GM12878 (cell line): ENCODE results near the gene SLCO4A1. TPM values are rescaled to one million over a fixed set of nuclear protein-coding genes. Genes with fewer than 3 reads are reported as not detected.

Source experiments
- ATAC-seq: fragments of 200-7000 bp; cut with Tn5 transposase; 3 replicates; pipeline ENCODE4 v1.9.1; 2020; ENCODE audit warnings: mild to moderate bottlenecking, moderate library complexity
- BruUV-seq: library from RNA; stranded (reverse); fragments of 400-500 nt; replicated peaks from 2 replicates; lab custom pipeline; 2021; lab: Mats Ljungman, UMichigan
- CTCF ChIA-PET: fragments of 300-600 bp; sonication (Branson Sonifier 250); formaldehyde crosslinking; extraction: SDS; loops from one replicate; lab custom pipeline; 2021; ENCODE audit warnings: inconsistent platforms; lab: Yijun Ruan, JAX
- POLR2A ChIA-PET: fragments of 350-600 bp; formaldehyde crosslinking; extraction: SDS; loops from one replicate; lab custom pipeline; 2021; ENCODE audit warnings: inconsistent platforms; lab: Charles Lee
- RAD21 ChIA-PET: fragments of 300-600 bp; sonication (Branson Sonifier 250); formaldehyde crosslinking; loops from one replicate; lab custom pipeline; 2023; ENCODE audit warnings: antibody characterized with exemption; ENCODE audit not compliant: unreplicated experiment; lab: Charles Lee
- SMC1A ChIA-PET: fragments of 300-600 bp; sonication (Branson Sonifier 250); formaldehyde crosslinking; loops from one replicate; lab custom pipeline; 2023; ENCODE audit not compliant: unreplicated experiment, uncharacterized antibody; lab: Charles Lee
- DNase-seq: peaks from one replicate; pipeline ENCODE4 v3.0.0-alpha.2; 2011; ENCODE audit warnings: low read depth, low spot score
- FAIRE-seq: peaks from 3 replicates; lab custom pipeline; 2011; peaks lifted over from hg19 to GRCh38; lab: Jason Lieb, UNC
- H2AFZ ChIP-seq: 2 replicates; pipeline ENCODE4 v1.6.0; 2011; ENCODE audit warnings: low read depth, low read length, control low read depth; ENCODE audit not compliant: control insufficient read depth
- H3K27ac ChIP-seq: 2 replicates; pipeline ENCODE4 v1.5.1; 2011; ENCODE audit warnings: control low read depth; ENCODE audit not compliant: control insufficient read depth, insufficient read depth
- H3K27me3 ChIP-seq, 2 experiments: replicated peaks in 1 of 2; 2 replicates each; pipeline versions ENCODE4 v1.6.0 to v1.6.1; 2011; ENCODE audit warnings: low read length in 1 of 2; ENCODE audit not compliant: control insufficient read depth in 2 of 2, insufficient read depth in 2 of 2
- H3K36me3 ChIP-seq, 2 experiments: 2 replicates each; pipeline ENCODE4 v1.5.1; 2011; ENCODE audit warnings: low read length in 1 of 2; ENCODE audit not compliant: control insufficient read depth in 2 of 2, insufficient read depth in 2 of 2
- H3K4me1 ChIP-seq: 2 replicates; pipeline ENCODE4 v1.6.1; 2011; ENCODE audit warnings: mild to moderate bottlenecking, low read length, moderate library complexity, mixed read lengths; ENCODE audit not compliant: control insufficient read depth, insufficient read depth
- H3K4me2 ChIP-seq: 2 replicates; pipeline ENCODE4 v1.6.0; 2011; ENCODE audit warnings: control low read depth; ENCODE audit not compliant: control insufficient read depth, insufficient read depth
- H3K4me3 ChIP-seq: fragments of 200-600 bp; sonication (generic); 2 replicates; pipeline ENCODE4 v1.5.1; 2016
- H3K79me2 ChIP-seq: 2 replicates; pipeline ENCODE4 v1.6.0; 2011; ENCODE audit warnings: low read length; ENCODE audit not compliant: control insufficient read depth, insufficient read depth
- H3K9ac ChIP-seq: 2 replicates; pipeline ENCODE4 v1.8.0; 2011; ENCODE audit warnings: low read length, control low read depth, mixed read lengths; ENCODE audit not compliant: control insufficient read depth, insufficient read depth
- H3K9me3 ChIP-seq: replicated peaks from 3 replicates; pipeline ENCODE4 v1.5.1; 2011; ENCODE audit warnings: mild to moderate bottlenecking, low read length; ENCODE audit not compliant: control insufficient read depth, insufficient read depth
- H4K20me1 ChIP-seq: 2 replicates; pipeline ENCODE4 v1.6.0; 2011; ENCODE audit not compliant: control insufficient read depth, insufficient read depth
- BACH1 ChIP-seq: fragments of 450-650 bp; IDR thresholded peaks from 2 replicates; pipeline ENCODE4 v1.6.1; 2017; ENCODE audit warnings: mild to moderate bottlenecking, borderline replicate concordance
- EZH2 ChIP-seq: IDR thresholded peaks from 2 replicates; pipeline ENCODE4 v1.6.1; 2012; ENCODE audit warnings: low read depth, mild to moderate bottlenecking, control low read depth, inconsistent platforms, low read length, borderline replicate concordance; ENCODE audit not compliant: control insufficient read depth
- FOXM1 ChIP-seq: IDR thresholded peaks from 2 replicates; pipeline ENCODE4 v1.6.1; 2012; ENCODE audit warnings: low read depth, mild to moderate bottlenecking, inconsistent platforms, low read length, moderate library complexity
- IKZF1 ChIP-seq: fragments of 450-650 bp; conservative IDR thresholded peaks from 2 replicates; pipeline ENCODE4 v1.6.1; 2017; ENCODE audit warnings: antibody characterized with exemption, mild to moderate bottlenecking
- NRF1 ChIP-seq: conservative IDR thresholded peaks from 2 replicates; pipeline ENCODE4 v1.6.1; 2011; ENCODE audit warnings: mild to moderate bottlenecking, low read depth, low read length, improper control_type of control experiment
- POLR2AphosphoS5 ChIP-seq: IDR thresholded peaks from 2 replicates; pipeline ENCODE4 v1.6.1; 2011; ENCODE audit warnings: mild to moderate bottlenecking, low read length, inconsistent platforms
- RB1 ChIP-seq: fragments of 450-650 bp; formaldehyde crosslinking; IDR thresholded peaks from 2 replicates; pipeline ENCODE4 v1.6.1; 2017; ENCODE audit warnings: mild to moderate bottlenecking, borderline replicate concordance
- RBBP5 ChIP-seq: fragments of 200-600 bp; sonication (generic); conservative IDR thresholded peaks from 2 replicates; pipeline ENCODE4 v1.6.1; 2016
- SKIL ChIP-seq: fragments of 450-650 bp; IDR thresholded peaks from 2 replicates; pipeline ENCODE4 v1.6.1; 2017; ENCODE audit warnings: mild to moderate bottlenecking, low read depth, inconsistent platforms; ENCODE audit not compliant: poor library complexity, severe bottlenecking
- SMAD5 ChIP-seq: IDR thresholded peaks from 2 replicates; pipeline ENCODE4 v1.6.1; 2016; ENCODE audit warnings: antibody characterized with exemption, low read depth
- SUZ12 ChIP-seq: fragments of 200-600 bp; sonication (generic); IDR thresholded peaks from one replicate; pipeline ENCODE4 v1.6.1; 2018; ENCODE audit warnings: antibody characterized with exemption, mild to moderate bottlenecking; ENCODE audit not compliant: unreplicated experiment
- TAF1 ChIP-seq: IDR thresholded peaks from 2 replicates; pipeline ENCODE4 v1.6.1; 2011; ENCODE audit warnings: mild to moderate bottlenecking, low read depth, low read length, borderline replicate concordance
- ZZZ3 ChIP-seq: IDR thresholded peaks from 2 replicates; pipeline ENCODE4 v1.6.1; 2011; ENCODE audit warnings: low read depth; ENCODE audit not compliant: control insufficient read depth, insufficient read length
- WGBS: methylation state at CpG from one replicate; pipeline ENCODE4 v1.1.6; 2016; ENCODE audit warnings: low lambda C conversion rate; ENCODE audit not compliant: insufficient replicate concordance, insufficient coverage; ENCODE audit errors: missing lambda C conversion rate; 5-methylcytosine and 5-hydroxymethylcytosine counted together
- in situ Hi-C: fragments of 300-500 bp; cut with MboI; formaldehyde crosslinking; loops from 9 replicates; pipeline ENCODE4 v1.14.3; 2018; ENCODE audit warnings: mixed read lengths
- intact Hi-C: fragments of 100-400 bp; cut with micrococcal nuclease; formaldehyde crosslinking; loops from one replicate; pipeline ENCODE4 v1.14.2; 2022; ENCODE audit not compliant: unreplicated experiment
- polyA plus RNA-seq, 11 experiments: library from polyadenylated mRNA; depleted of rRNA in 4 of 11; unstranded in 6 of 11; stranded (reverse) in 5 of 11; fragments of >200 nt; fragmentation: Nextera tagmentation in 4 of 11; fragmentation: Illumina TruSeq in 1 of 11; extraction: Ambion mirVana in 4 of 11; extraction: Trizol in 1 of 11; gene quantifications; 1 replicate in 1 of 11; 2 replicates in 10 of 11; pipeline versions ENCODE4 v1.2.1 to v1.2.3, GENCODE V29; 2011 to 2016; ENCODE audit warnings: inconsistent platforms in 2 of 11, missing spikeins in 2 of 11, low read depth in 1 of 11
- total RNA-seq, 4 experiments: library from RNA; depleted of rRNA in 3 of 4; stranded (reverse); fragments of >200 nt in 3 of 4; fragmentation: Illumina TruSeq in 1 of 4; extraction: Trizol in 1 of 4; gene quantifications; 2 replicates each; pipeline versions ENCODE4 v1.2.1 to v1.2.3, GENCODE V29; 2013 to 2021

Gene SLCO4A1
- total and polyA plus RNA-seq, 10 of the 15 experiments (the other 5 are each of a cell fraction or from before 2014, with no cell fraction given): 2.1 to 30.7 (median 12.0) TPM

GRCh38 chr20:62633598-62634329 lies 8.5 kb upstream of the SLCO4A1 start:
- H3K27ac ChIP-seq: no peak overlapping the region
- no peak for TF ChIP-seq SMAD5
- TF ChIP-seq IKZF1: no peak
- TF ChIP-seq TAF1: no peak
- TF ChIP-seq RBBP5: no peak
- TF ChIP-seq FOXM1: no peak
- no peak for TF ChIP-seq SKIL
- TF ChIP-seq ZZZ3: no peak
- no peak for TF ChIP-seq POLR2AphosphoS5
- no peak for TF ChIP-seq NRF1
- no peak for TF ChIP-seq EZH2
- no peak for TF ChIP-seq SUZ12
- no peak for TF ChIP-seq RB1
- TF ChIP-seq BACH1: no peak
- TF ChIP-seq, all 136 proteins: peak for 0
- ChIA-PET CTCF (interaction anchor here (0.6 to 1.3 kb wide), 2 partner anchors 10 to 11 kb away, joined by 3 to 5 read pairs; no protein-coding TSS in a partner anchor), SMC1A (no interaction called here), RAD21 (interaction anchor here (1.4 kb wide), 1 partner anchor 10 kb away, joined by 3 read pairs; no protein-coding TSS in a partner anchor), POLR2A (no interaction called here)
- no peak for DNase-seq
- Histone ChIP-seq H3K9ac (no peak overlapping the region), H3K36me3 (no peaks in the 10 kb centered on the region), H3K9me3 (no peaks in the 10 kb centered on the region), H3K27me3 (peaks cover 3 to 4% of the 10 kb centered on the region in 2 experiments; a peak in 2 of 4 replicates), H4K20me1 (no peaks in the 10 kb centered on the region), H3K4me2 (no peak overlapping the region), H3K4me3 (no peak overlapping the region), H3K79me2 (no peaks in the 10 kb centered on the region), H3K4me1 (peaks cover 2% of the 10 kb centered on the region), H2AFZ (no peak overlapping the region)
- no peak for FAIRE-seq
- intact Hi-C loops: no loop called here
- no TSS peak for BruUV-seq
- in situ Hi-C loops: no loop called here
- ATAC-seq: peak; percentile 25; the same call in 1 of the 3 replicates
- WGBS: 47% methylated on average over 27 of the region's 27 CpGs
